Anterior cingulate cortex (tissue), 58 donors: ENCODE results near the gene GPAT2.
"Not testable (repeated sequence)": the region's sequence is repeated elsewhere in the genome, so short reads cannot be mapped to it uniquely, and the experiment has no call there.

Experiments
- DNase-seq, 58 donors: peaks; one replicate each; lab custom pipeline; 2025; lab: John Stamatoyannopoulos, UW

Gene GPAT2

DNA sequence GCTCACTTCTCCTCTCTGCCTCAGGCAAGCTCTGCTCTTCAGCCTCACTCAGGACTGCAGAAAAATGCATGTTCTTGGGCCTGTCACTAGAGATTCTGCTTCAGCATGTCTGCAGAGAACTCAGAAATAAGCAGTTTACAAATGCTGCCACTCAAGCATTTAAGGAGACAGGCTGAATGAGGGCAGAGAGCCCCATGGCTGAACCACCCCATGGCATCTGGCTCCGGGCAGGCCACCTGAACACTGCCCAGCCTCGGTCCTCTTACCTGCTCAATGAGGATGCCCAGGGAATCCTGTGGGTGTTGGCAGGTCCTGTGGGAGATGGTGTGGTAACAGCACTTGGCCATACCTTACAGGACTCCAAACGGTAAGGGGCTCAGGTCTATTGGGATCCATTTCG lies 31.2 kb upstream of the GPAT2 start:
- not testable (repeated sequence) for DNase-seq

DNA sequence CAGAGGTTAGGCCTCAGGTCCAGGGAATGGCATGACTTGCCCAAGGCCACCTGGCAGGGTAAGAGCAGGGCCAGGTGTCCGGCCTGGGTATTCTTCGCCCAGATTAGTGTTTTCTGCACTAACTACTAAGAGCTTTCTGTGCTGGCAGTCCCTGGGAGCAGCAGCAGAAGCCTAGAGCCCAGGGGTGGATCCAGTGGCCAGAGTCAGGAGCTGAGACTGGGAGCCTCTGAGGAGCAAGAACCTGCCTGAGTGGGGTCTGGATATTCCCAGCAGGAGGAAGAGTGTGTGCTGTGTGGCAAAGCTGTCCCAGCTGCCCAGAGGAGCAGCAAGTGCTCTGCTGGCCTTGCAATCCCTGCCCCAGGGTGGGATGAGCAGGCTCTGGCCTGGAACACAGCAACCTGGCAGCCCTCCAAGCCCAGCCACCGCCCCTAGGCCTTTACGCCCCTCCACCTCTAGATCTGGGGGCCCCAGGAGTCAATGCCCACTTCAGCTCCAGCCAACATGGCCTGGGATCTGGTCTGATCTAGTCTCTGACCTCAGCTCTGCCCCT lies 30.7 kb upstream of the GPAT2 start:
- DNase-seq = no peak

DNA sequence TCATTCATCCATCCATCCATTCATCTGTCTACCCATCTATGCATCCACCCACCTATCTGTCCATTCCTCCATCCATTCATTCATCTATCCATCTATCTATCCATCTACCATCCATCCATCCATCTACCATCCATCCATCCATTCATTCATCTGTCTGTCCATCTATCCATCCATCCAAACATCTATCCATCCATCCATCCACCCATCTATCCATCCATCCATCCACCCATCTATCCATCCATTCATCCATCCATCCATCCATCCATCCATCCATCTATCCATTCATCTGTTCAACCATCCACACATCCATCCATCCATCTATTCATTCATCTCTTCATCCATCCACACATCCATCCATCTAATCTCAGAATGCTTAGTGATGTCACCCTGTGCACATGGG lies 30.0 kb upstream of the GPAT2 start:
- not testable (repeated sequence) for DNase-seq

DNA sequence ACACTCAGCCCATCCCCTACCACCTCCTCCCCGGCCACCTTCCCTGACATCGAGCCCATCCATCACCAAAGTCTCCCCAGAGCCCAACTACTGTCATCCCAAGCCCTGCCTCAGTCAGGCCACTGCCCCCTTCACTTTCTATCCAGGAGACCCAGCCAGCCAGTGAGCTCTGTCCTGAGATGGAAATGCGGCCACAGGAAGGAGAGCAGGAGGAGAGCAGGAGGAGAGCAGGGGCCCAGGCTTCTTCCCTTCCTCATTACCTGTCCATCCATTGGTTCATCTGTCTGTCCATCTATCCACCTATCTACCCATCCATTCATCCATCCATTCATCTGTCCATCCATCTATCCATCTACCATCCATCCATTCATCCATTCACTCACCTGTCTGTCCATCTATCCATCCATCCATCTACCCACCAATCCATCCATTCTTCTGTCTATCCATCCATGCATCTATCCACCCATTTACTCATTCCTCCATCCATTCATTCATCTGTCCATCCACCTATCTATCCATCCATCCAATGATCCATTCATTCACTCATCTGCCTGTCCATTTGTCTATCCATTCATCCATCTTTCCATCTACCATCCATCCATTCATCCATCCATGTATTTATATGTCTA lies 29.4 kb upstream of the GPAT2 start:
- DNase-seq = not testable (repeated sequence)

DNA sequence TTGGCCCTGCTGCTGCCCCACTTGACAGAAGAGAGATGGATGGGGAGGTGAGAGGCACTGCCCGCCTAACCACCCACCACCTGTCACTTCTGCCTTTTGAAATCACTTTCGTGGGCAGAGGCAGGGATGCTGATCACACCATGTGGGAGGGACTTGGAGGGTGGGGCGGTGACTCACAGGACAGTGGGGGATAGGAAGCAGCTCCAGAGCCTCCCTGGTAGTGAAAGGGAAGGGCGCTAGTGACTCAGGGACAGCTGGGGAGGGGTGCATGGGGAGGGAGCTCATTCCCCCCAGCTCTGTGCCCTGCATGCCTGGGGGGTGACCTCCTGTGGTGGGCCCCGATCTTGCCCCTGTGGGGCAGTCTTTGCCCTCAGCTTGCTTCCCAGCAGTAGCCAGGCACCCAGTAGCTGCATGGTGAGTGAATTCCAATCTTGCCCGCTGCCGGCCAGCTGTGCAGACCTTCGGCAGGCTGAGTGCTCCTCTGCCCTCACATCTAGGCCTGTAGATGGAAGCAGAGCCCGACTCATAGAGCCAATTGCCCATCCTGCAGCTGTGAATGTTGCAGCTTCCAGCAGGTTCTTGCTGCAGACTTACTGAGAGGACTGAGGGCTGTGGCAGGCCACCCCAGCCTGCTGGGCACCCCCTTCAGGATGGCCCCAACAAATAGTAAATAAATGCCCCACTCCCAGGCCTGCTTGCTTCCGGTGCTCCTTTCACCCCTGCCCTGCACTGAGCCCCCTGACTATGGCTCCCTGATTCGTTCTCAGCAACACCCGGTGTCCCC lies 28.6 kb upstream of the GPAT2 start:
- not testable (repeated sequence) for DNase-seq

DNA sequence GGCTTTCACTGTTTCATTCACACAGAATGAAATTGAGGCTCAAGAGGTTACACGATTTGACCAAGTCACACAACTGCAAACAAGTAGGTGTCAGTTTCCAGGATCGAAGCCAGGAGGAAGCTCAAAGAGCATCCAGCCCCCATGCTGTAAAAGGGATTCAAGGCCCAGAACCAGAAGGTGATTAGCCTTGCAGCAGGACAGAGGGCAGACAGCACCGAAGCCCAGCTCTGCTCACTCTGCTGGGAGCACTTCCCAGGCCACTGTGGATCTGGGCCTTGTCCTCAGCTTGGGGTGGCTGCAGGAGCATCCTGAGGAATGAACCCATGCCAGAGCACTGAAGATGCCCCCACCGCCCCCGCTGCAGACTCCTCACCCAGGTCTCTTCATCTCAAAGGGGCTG lies 27.8 kb upstream of the GPAT2 start:
- not testable (repeated sequence) for DNase-seq

DNA sequence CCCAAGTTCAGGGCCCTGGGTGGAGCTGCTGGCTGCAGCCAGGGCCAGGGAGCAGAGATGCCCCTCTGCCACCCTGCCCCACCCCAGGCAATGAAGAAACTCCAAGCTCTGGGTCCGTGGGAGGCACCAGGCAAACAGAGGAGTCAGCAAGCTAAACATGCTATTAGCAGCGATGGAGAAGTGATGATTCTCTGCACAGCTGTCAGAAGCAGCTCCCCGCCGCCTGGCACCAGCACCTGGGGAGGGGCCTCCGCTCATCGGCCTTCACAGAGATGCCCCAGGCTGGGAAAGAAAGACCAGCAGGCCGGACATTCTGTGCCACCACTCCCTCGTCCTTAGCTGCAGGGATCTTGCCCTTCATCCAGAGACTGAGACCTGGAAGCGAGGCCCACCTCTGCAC lies 27.2 kb upstream of the GPAT2 start:
- not testable (repeated sequence) for DNase-seq

DNA sequence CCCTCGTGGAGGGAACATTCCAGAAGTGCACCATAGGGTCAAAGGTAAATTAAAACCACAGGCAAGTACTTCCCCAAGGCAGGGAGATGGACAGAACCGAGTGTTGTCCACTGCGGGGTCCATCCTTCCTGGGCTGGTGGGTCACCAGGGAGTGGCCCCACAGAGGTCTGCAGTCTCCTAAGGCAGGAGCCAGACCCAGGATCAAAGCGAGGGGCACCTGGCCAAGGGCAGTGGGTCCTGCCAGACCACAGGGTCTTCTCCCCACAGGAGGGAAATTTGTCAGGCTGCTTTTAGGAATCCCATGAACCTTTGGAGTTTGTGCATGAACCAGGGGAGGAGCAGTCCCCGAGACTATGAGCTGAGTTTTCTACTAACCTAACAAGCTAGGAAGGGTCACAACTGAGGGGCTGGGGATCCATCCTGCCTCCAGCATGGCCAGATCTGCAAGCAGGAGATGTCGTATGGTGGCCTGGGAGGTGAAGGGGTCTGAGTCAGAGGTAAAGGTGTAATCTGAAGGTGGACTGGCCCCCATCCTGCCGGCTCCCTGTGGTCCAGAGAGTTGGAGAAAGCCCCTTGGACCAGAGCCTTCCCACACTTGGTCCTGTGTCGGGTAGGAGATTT lies 26.6 kb upstream of the GPAT2 start:
- DNase-seq = not testable (repeated sequence)

DNA sequence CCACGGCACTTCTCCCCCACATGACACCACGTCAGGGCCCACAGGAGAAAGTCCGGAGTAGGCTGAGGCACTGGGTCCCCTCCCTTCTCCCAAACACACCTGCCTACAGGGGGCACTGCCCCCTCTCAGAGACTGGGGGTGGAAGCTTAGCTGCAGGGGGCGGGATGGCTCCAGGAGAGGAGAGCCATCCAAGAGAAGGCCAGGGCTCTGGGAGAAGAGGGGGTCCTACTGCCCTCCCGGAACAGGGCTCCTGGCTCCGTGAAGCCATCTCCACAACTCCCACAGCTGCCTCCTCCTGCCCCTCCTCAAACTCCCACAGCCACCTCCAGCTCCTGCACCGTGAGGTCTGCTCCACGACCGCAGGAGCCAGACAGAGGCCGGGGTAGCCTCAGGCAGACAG lies 25.6 kb upstream of the GPAT2 start:
- not testable (repeated sequence) for DNase-seq

DNA sequence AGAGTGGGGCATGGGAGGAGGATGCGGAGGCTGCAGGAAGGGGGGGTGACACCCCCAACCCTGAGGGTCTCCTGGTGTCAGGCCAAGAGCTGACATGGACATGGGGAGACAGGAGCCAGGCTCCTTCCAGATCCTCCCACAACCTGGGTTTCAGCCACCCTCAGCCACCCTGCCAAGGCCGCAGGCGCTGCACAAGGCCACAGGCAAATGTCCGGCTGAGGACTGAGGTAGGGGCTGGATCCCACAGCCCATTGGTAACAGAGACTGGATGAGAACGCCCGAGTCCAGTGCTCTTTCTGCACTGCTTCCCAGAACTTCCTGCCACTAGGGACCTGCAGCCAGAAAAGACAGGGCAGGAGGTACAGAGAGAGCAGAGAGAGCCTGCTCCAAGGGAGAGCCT lies 24.7 kb upstream of the GPAT2 start:
- not testable (repeated sequence) for DNase-seq

DNA sequence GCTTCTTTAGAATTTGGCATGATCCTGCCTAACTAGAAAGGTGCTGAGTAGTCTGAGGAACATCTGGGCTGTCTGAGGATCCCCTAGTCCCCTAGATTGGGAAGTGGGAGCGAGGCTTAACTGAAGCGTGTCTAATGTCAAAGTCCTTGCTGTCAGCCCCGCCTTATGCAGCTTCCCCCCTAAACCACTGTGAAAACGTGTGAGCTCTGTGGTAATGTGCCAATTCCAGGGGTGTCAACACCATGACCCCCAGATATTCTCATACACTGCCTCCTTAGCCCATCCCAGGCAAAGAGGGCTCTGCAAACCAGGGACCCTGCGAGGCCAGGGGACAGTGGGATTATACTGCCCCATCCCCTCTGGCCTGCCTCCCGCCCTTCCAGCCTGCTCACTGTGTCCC lies 21.1 kb upstream of the GPAT2 start:
- DNase-seq = not testable (repeated sequence)

DNA sequence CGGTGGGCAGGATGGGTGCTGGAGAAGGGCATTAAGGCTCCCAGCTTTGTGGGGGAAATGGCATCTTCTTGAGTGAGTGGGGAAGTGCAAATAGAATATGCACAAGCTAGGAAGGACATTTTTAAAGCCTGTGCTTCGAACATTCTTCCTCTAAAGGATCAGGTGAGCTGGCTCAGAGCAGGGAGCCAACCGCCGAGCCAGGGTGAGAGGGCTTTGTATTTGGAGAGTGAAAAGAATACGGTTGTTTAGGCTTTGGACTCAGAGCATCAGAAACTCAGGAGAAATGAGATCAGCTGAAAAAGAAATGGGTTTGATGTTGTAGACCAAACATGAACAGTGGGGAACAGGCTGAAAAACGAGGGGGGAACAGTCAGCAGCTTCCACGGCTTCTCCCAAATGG lies 19.8 kb upstream of the GPAT2 start:
- not testable (repeated sequence) for DNase-seq

DNA sequence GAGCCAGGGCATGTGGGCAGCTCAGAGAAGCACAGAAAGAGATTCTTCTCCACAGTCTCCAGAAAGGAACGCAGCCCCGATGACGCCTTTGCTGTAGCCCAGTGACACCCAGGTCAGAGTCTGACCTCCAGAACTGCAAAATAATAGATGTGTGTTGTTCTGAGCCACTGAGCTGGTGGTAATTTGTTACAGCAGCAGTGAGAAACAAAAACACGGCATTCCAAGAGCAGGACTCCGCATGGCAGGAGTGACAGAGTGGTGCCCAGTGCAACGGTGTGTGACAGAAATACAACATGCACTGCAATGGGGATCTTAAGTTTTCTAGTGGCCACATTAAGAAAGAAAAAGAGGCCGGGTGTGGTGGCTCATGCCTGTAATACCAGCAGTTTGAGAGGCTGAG lies 18.7 kb upstream of the GPAT2 start:
- DNase-seq = not testable (repeated sequence)

DNA sequence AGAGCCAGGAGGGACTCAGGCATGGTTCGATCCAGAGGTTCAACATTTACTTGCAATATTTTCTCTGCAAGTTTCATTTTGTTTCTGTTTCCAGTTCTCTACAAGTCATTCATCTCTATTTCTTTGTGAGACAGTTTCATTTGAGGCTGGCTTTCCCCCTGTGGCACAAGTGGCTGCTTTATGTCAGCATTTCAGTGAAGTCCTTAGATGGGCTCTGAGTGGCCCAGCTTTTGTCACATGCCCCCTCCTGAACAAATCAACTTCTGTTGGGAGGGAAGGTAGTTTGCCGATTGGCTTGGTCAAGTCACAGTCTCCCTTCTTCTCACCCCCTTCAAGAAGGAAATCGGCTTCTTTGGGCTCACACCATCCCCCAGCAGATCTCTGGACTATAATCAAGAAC lies 17.9 kb upstream of the GPAT2 start:
- not testable (repeated sequence) for DNase-seq

DNA sequence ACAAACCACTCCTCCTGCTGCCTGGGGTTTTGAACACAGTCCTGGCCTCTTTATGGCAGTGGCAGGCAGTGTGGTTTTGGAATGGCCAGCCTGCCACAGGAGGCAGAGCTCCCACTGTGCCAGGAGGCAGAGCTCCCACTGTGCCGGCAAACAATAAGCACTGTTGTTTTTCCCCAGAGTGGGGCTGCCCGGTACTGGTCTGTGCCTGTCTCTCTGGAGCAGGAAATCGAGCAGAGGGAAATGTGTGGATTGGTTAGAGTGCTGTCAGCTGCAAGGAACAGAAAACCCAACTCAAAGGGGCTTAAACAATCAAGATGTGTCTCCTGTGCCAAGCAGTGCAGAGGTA lies 15.2 kb upstream of the GPAT2 start:
- not testable (repeated sequence) for DNase-seq

DNA sequence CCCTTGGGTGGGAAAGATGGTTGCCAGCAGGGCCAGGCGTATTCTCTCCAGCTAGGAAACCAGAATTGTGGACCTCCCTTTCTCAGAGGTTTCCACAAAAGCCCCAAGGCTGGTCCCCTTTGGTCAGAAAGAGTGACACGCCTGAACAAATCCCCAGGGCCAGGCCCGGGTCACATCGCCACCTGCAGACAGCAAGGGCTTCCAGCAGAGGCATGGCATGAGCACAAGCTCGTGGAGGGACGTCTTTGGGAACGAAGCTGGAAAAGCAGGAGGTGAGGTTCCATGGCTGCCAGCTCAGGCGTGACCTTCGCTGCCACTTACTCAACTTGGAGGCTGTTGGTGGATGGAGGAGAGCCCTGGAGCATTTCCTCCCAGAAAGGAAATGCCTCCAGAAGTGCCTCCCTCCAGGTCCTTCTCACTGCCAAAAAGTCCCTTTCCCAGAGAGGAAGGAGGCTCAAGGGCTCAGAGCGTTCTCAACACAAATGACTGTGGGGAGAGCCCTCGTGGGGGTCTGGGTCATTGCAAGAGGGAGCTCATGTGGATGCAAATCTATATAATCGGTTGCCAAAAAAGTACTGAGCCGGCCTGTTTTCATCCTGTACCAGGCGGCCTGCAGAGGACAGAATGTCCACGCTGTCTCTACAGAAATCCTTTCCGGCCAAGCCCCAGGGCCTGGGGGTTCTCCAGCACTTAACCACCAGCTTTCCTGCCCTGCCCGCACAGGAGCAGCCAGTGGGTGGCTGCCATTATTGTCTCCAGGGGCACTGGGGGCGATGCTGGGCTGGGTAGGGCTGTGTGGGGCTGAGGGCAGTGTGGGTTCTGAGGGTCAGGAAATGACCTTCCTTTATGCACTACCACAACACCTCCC lies 14.6 kb upstream of the GPAT2 start:
- DNase-seq = not testable (repeated sequence)

DNA sequence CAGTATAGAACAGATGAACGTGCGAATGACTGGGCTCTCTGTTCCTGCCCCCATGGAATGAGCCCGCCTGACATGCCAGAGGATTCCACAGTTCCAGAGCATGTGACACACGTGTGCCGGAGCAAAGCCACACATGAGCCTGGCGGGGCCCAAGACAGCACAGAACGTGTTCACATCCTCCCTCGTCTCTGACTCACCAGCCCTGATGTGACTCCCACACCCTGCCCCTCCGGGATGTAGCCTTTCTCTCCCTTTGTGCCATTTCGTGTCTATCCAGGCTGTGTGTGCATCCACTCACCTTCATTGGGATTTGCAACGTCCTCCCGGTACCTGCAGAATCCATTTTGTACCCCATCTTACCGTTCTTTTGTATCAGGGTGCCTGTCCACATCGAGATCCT lies 838 bp upstream of the GPAT2 start:
- DNase-seq = not testable (repeated sequence)

DNA sequence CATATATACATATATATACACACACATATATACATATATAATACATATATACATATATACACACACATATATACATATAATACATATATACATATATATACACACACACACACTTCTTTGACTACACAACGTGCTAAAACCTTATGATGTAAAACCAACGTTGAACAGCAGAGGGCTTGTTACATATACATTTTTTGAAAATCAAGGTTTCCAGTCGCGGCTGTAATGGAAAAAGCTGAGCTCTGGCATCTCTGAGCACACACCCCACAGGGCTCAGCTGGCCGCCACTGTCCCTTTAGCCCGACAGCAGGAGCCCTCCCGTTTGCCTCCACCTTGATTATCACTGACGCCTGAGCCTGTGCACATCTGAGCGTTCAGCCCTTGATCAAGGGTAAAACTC lies 719 bp downstream of the GPAT2 start:
- DNase-seq = not testable (repeated sequence)

DNA sequence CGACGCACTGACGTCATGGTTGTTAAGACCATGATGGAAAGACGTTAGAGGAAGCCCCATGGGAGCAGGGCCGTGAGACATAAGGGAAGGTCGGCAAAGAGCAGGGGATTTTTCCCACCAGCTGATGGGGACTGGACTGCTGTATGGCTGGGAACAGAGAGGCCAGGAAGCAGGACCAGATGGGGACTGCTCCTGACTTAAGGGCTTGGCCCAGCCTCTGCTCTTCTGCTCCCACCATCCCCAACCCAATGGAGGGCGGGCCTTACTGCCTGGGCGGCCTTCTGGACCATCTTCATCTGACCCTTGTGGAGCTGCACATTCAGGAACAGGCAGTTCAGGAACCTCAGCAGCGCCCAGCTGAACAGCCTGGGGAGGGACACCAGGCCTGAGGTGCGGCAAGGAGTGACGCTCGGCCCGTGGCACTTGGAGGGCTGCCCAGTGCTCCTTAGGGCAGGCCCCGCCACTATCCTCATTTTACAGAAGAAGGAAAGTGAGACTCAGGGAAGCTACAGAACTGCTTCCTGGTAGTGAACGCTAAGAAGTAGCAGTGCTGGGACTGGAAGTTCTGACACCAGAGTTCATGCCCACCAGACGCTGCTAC lies 6.9 kb downstream of the GPAT2 start:
- DNase-seq = not testable (repeated sequence)

DNA sequence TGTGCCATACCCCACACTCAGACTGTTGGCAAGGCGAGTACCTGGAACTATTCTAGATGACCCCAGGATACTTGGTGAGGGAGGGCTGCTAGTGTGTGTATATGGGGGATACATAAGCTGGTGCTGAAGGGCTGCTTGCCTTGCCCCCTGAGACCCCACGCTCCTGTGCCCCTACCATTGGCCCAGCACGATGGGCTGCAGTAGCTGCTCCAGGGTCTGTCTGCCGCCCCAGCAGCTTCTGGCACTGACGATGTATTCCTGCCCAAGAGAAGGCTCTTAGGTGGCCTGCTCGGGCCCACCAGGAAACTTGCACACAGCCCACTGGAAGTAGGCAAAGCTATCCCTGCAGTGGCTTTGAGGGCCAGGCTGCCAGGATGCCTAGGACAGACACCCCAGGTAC lies 9.0 kb downstream of the GPAT2 start:
- not testable (repeated sequence) for DNase-seq
